Activated T-cell treated with anti-CD3 and anti-CD28 coated beads for 24 hours (primary cell): ENCODE measurements around the gene THEM5.
"Not testable (repeated sequence)": the region's sequence is repeated elsewhere in the genome, so short reads cannot be mapped to it uniquely, and the experiment has no call there.

ENCODE experiments used
- DNase-seq: peaks from one replicate; pipeline ENCODE4 v3.0.0-alpha.2; 2020; ENCODE audit warnings: low read depth

Gene THEM5

DNA sequence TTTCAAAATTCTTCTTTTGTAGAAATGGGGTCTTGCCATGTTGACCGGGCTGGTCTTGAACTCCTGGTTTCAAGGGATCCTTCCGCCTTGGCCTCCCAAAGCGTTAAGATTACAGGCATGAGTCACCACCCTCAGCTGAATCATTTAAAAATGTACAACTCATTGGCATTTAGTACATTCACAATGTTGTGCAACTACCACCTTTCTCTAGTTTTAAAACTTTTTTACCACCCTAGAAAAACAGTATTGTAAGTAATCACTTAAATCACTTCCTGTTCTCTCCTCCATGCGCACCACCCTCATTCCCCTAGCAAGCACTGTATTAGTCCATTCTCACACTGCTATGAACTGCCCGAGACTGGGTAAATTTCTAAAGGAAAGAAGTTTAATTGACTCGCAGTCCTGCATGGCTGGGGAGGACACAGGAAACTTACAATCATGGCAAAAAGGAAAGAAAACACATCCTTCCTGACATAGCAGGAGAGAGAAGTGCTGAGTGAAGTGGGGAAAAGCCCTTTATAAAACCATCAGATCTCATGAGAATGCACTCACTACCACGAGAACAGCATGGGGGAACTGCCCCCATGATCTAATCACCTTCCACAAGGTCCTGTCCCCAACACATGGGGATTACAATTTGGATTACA lies 14.4 kb upstream of the THEM5 start:
- no peak for DNase-seq

GRCh38 chr1:151867321-151867720 lies 13.8 kb upstream of the THEM5 start:
- no peak for DNase-seq

GRCh38 chr1:151864411-151864810 lies 10.9 kb upstream of the THEM5 start:
- DNase-seq, result no peak

- no peak for DNase-seq
Measured at GRCh38 chr1:151862604-151863003, 9.1 kb upstream of the THEM5 start.

DNA sequence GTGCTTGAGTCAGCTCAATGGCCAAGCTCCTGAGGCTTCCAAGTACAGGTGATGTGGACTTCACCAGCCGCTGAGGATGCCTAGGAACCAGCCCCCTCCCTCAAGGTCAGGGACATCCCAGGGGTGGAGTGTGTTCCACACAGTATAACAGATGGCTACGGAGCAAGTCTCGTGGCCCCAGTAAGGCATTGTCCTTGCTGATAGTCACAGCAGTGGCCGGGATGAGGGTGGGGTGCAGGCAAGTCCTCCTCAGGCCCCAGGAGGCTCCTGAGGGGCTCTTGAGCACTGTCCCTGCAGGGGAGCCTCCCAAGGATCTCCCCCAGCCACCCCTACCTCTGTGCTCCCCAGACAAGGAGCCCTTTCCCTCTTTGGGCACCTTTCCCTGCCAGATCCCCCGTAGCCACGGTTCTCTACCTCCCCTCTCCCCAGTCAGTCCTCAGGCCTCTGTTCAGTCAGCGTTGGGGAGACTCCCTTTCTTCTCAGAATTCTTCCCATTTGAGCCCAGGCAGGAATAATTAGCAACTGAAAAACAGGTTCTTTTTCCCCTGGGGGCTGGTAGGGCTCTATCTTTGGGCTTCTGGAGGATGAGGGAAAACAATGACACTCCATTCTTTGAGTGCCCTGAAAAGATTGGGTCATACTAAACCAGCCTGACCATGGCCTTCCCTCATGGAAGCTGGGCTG lies 7.1 kb upstream of the THEM5 start:
- DNase-seq, result no peak

GRCh38 chr1:151859891-151860293 lies 6.4 kb upstream of the THEM5 start:
- DNase-seq, result no peak

DNA sequence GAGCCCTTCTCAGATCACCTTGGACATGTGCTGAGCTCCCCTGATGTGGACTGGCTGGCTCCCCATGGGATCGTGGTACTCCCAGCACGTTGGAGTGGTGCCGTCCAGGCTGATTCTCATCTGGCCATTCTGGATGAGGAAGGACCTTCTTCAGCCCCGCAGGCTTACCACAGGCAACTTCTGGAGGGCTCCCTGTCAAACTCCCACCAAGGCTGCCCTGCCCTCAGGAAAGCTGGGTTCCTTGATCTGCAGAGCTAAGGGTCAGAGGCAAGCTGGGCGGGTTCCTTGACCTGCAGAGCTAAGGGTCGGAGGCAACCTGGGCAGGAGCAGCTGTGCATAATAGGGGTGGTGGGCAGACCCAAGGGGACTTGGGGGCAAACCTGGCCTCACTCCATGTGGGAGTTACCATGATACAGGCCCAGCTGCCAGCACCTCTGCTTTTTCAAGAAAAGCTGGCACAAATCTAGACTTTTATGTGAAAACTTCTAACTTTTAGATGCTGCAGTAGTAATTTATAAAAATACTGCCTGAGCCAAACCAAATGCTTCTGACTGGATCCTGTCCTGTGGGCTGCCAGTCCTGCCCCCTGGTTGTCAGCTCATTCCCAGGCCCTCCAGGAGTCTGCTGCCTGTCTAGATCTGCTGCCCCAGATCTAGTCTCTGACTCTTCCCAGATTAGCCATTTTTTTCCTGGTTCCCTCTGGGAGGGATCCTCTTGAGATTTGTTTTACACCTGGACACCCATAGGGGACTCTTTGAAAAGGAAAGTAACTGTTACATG lies 5.6 kb upstream of the THEM5 start:
- DNase-seq, result no peak

DNA sequence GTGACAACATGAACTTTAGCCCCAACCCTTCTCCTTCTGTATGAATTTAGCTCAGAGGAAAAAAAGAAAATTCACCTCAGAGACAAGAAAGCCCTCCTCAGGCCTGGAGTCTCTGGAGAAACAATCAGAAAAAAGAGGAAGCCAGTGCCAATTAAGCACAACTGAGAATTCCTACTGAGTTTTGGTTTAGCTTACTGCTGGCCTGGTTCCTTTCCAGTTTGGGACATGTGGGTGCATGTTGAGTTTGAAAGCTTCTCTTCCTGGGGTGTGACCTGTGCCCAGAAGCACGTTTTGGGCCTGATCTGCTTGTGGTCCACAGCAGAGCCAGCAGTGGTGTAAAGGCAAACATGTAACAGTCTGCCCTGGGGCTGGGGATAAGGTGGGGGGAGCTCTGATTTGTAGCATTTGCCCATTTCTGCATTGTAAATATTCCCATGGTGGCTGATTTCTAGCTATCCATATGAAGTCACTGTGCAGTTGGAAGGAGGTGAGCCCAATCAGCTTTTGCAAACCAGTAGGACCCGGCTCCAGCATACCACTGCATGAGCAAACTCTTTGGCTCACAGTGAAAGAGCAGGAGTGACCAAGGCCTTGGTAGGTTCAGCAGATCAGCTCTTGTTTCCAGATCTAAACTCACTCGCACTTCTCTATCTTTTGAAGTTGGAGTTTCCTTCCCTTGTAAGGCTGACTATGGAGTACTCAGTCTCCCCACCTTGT lies 4.7 kb upstream of the THEM5 start:
- no peak for DNase-seq

GRCh38 chr1:151855933-151856332 lies 2.4 kb upstream of the THEM5 start:
- no peak for DNase-seq

GRCh38 chr1:151855516-151855915 lies 2.0 kb upstream of the THEM5 start:
- DNase-seq, result not testable (repeated sequence)

GRCh38 chr1:151854658-151855057 lies 1.1 kb upstream of the THEM5 start:
- DNase-seq, result no peak

DNA sequence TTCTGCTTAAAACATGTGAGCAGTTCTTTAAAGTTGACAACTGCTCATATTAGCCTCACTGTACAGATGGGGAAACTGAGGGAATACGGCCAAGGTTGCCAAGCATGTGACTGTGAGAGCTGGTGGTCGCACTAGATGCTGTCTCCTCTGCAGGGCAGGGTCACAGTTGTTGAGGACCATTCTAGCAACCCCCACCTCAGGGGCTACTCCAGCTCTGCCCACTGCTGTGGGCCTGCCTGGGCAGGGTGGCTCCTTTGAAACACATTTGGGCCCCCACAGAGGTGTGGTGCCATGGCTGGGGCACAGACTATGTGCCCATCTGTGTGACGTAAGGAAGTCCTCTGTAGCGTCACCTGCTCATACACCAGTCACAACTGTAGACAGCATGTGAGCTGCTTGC lies 779 bp downstream of the THEM5 start:
- no peak for DNase-seq

DNA sequence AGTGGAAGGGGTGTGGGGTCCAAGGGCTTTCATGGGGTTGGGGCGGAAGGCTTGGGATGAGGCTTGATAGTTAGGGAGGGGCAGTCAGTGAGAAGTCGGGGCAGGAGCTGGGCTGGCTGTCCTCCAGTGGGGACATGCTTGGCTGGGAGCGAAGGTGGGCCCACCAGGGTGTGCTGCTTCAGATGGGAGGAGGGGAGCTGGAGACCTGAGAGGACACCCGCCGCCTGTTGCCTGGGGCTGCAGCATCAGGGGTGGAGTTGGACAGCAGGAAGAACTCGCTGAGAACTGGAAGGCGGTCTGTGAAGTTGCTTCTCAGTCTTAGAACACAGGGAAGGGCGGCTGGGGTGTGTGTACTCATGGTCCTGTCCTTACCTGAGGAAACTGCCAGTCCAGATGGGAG lies 1.6 kb downstream of the THEM5 start:
- no peak for DNase-seq

GRCh38 chr1:151849871-151850270 lies 3.6 kb downstream of the THEM5 start:
- DNase-seq, result no peak

DNA sequence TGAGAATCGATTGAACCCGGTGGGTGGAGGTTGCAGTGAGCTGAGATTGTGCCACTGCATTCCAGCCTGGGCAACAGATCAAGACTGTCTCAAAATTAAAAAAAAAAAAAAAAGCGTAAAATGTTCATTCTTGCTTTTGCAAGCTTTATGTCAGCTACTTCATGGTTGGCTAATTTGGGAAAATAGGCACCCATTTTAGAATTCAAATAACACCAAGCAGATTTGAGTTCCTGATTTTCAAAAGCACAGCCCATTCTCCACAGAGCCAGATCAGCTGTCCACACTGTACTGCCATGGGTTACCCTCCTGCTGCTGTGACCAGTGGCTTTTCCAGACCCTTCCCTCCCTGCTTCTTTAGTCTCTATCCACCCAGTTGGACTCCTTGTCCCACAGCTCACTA lies 4.4 kb downstream of the THEM5 start:
- DNase-seq, result no peak

GRCh38 chr1:151847867-151848596 lies 5.5 kb downstream of the THEM5 start:
- no peak for DNase-seq

- no peak for DNase-seq
Measured at GRCh38 chr1:151846686-151847237, 6.8 kb downstream of the THEM5 start.

DNA sequence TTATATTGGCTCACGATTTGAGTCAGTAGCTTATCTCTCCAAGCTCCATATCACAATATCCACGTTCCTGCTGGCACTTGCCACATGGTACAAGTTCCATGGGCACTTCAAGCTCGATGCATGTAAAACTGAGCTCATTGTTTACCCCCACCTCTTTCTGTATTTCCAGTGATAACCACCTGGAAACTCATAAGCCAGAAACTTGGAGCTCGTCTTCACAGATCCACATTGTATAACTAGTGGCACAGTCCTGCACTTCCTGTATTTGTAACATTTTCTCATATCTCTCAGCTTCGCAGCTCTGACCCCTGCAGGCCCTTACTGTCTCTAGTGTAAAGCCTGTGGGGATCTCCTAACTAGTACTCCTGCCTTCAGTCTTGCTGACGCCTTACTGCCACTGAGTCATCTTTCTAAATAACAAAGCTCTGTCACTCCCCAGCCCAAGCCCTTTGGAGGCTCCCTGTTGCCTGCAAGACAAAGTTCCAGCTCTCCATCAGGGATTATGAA lies 7.4 kb downstream of the THEM5 start:
- no peak for DNase-seq

GRCh38 chr1:151843398-151843797 lies 10.1 kb downstream of the THEM5 start:
- DNase-seq, result no peak

- DNase-seq, result no peak
Measured at GRCh38 chr1:151841141-151841540, 12.4 kb downstream of the THEM5 start.

DNA sequence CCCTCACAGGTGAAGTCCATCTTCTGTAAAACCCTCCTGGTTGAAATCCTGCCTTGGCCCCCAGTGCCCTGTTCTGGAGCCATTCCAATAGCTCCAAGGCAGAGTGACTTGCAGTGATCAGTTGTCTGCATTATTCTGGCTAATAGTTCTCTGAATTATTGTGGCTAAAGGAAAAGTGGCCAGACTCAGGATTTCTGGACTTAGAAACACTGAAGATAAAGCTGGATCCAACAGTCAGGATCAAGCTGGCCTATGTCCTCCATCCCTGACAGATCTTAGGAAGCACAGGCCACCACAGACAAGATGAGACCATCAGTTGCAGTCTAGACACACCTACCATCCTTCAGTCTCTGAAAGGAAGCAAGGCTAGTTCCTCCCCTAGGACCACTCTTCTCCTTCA lies 13.1 kb downstream of the THEM5 start:
- no peak for DNase-seq
